Adrenal gland (tissue), 5 donors: ENCODE data around the gene CYP39A1.

Experiments used
- CTCF ChIP-seq, 6 experiments: fragments of 450-650 bp in 4 of 6; fragments of 200-600 bp in 2 of 6; sonication (generic) in 1 of 6; IDR thresholded peaks; 1 replicate in 5 of 6; 2 replicates in 1 of 6; pipeline versions ENCODE4 v1.5.1 to v1.8.0; 2016 to 2021; ENCODE audit warnings: antibody characterized with exemption in 6 of 6, mild to moderate bottlenecking in 2 of 6, moderate library complexity in 1 of 6
- POLR2A ChIP-seq, 2 donors: fragments of 450-650 bp; IDR thresholded peaks; one replicate each; pipeline ENCODE4 v1.6.1; 2017; ENCODE audit warnings: antibody characterized with exemption in 2 of 2, mild to moderate bottlenecking in 2 of 2, moderate library complexity in 1 of 2
- donor health status: DM: no; HTN: no; CAD: no.

- TF ChIP-seq POLR2A (IDR thresholded peaks at IDR 0.05) (no peak), CTCF (IDR thresholded peaks at IDR 0.05) (no peak)
Observed at GRCh38 chr6:46517202-46517601, 135.4 kb downstream of the CYP39A1 start.
